Measurements from ENCODE around the gene RNF215. TPM values are rescaled to one million over a fixed set of nuclear protein-coding genes. Genes with fewer than 3 reads are reported as not detected.

RNF215 gene
- total and polyA plus RNA-seq, 2 of the 13 experiments (the other 11 are each of a cell fraction or from before 2014, with no cell fraction given): 5.3 to 6.1 TPM

DNA sequence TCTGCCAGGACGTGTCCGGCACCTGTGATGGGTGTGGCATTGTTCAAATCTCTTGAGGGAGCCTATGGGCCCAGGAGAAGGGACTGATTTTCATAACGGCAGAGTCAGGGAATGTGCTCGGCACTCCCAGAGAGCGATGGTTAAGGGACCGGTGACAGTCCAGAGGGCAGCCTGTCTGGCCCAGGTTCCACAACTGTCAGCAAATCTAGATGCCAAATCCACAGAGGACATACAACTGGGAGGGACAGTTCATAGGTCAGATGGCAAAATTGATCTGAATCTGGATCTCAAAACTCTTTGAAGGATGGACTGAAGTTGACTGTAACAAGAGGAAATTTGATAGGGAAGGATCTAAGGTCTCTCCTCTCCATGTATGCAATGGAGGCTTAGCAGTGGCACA, 17.1 kb upstream of the RNF215 start (continued):
- TF ChIP-seq, protein P1, sequence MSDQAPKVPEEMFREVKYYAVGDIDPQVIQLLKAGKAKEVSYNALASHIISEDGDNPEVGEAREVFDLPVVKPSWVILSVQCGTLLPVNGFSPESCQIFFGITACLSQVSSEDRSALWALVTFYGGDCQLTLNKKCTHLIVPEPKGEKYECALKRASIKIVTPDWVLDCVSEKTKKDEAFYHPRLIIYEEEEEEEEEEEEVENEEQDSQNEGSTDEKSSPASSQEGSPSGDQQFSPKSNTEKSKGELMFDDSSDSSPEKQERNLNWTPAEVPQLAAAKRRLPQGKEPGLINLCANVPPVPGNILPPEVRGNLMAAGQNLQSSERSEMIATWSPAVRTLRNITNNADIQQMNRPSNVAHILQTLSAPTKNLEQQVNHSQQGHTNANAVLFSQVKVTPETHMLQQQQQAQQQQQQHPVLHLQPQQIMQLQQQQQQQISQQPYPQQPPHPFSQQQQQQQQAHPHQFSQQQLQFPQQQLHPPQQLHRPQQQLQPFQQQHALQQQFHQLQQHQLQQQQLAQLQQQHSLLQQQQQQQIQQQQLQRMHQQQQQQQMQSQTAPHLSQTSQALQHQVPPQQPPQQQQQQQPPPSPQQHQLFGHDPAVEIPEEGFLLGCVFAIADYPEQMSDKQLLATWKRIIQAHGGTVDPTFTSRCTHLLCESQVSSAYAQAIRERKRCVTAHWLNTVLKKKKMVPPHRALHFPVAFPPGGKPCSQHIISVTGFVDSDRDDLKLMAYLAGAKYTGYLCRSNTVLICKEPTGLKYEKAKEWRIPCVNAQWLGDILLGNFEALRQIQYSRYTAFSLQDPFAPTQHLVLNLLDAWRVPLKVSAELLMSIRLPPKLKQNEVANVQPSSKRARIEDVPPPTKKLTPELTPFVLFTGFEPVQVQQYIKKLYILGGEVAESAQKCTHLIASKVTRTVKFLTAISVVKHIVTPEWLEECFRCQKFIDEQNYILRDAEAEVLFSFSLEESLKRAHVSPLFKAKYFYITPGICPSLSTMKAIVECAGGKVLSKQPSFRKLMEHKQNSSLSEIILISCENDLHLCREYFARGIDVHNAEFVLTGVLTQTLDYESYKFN (CRISPR knock-in tag; conservative IDR thresholded peaks at IDR 0.05): peak; percentile 77
- TF ChIP-seq CBFB (CRISPR knock-in tag; IDR thresholded peaks at IDR 0.05): no peak
- TF ChIP-seq, protein P2, sequence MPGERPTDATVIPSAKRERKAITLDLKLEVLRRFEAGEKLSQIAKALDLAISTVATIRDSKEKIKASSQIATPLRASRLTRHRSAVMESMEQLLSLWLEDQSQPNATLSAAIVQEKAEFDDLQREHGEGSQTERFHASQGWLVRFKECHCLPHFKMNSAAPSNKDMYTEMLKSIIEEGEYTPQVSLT (CRISPR knock-in tag; IDR thresholded peaks at IDR 0.05; ENCODE audit: borderline replicate concordance, low read depth): no peak
- no peak for TF ChIP-seq KAT8 (CRISPR knock-in tag; IDR thresholded peaks at IDR 0.05)
- TF ChIP-seq, protein P3, sequence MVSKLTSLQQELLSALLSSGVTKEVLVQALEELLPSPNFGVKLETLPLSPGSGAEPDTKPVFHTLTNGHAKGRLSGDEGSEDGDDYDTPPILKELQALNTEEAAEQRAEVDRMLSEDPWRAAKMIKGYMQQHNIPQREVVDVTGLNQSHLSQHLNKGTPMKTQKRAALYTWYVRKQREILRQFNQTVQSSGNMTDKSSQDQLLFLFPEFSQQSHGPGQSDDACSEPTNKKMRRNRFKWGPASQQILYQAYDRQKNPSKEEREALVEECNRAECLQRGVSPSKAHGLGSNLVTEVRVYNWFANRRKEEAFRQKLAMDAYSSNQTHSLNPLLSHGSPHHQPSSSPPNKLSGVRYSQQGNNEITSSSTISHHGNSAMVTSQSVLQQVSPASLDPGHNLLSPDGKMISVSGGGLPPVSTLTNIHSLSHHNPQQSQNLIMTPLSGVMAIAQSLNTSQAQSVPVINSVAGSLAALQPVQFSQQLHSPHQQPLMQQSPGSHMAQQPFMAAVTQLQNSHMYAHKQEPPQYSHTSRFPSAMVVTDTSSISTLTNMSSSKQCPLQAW (CRISPR knock-in tag; IDR thresholded peaks at IDR 0.05): no peak
- TF ChIP-seq RFXAP (CRISPR knock-in tag; IDR thresholded peaks at IDR 0.05; ENCODE audit: borderline replicate concordance): no peak
- 0 out of 2 replicates have a peak, but pooled peaks have one; percentile 20 for TF ChIP-seq ZMYM4 (CRISPR knock-in tag; IDR thresholded peaks at IDR 0.05)
- no peak for TF ChIP-seq HIVEP1 (CRISPR knock-in tag; IDR thresholded peaks at IDR 0.05)
- TF ChIP-seq, protein P4, sequence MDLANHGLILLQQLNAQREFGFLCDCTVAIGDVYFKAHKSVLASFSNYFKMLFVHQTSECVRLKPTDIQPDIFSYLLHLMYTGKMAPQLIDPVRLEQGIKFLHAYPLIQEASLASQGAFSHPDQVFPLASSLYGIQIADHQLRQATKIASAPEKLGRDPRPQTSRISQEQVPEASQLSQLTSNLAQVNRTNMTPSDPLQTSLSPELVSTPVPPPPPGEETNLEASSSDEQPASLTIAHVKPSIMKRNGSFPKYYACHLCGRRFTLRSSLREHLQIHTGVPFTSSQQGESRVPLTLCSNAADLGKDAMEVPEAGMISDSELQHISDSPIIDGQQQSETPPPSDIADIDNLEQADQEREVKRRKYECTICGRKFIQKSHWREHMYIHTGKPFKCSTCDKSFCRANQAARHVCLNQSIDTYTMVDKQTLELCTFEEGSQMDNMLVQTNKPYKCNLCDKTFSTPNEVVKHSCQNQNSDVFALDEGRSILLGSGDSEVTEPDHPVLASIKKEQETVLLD (CRISPR knock-in tag; IDR thresholded peaks at IDR 0.05; ENCODE audit: low read depth): no peak
- TF ChIP-seq NFATC3 (CRISPR knock-in tag; IDR thresholded peaks at IDR 0.05): no peak
- TF ChIP-seq IRF2 (CRISPR knock-in tag; IDR thresholded peaks at IDR 0.05): no peak
- TF ChIP-seq, protein P5, sequence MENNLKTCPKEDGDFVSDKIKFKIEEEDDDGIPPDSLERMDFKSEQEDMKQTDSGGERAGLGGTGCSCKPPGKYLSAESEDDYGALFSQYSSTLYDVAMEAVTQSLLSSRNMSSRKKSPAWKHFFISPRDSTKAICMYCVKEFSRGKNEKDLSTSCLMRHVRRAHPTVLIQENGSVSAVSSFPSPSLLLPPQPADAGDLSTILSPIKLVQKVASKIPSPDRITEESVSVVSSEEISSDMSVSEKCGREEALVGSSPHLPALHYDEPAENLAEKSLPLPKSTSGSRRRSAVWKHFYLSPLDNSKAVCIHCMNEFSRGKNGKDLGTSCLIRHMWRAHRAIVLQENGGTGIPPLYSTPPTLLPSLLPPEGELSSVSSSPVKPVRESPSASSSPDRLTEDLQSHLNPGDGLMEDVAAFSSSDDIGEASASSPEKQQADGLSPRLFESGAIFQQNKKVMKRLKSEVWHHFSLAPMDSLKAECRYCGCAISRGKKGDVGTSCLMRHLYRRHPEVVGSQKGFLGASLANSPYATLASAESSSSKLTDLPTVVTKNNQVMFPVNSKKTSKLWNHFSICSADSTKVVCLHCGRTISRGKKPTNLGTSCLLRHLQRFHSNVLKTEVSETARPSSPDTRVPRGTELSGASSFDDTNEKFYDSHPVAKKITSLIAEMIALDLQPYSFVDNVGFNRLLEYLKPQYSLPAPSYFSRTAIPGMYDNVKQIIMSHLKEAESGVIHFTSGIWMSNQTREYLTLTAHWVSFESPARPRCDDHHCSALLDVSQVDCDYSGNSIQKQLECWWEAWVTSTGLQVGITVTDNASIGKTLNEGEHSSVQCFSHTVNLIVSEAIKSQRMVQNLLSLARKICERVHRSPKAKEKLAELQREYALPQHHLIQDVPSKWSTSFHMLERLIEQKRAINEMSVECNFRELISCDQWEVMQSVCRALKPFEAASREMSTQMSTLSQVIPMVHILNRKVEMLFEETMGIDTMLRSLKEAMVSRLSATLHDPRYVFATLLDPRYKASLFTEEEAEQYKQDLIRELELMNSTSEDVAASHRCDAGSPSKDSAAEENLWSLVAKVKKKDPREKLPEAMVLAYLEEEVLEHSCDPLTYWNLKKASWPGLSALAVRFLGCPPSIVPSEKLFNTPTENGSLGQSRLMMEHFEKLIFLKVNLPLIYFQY (CRISPR knock-in tag; IDR thresholded peaks at IDR 0.05; ENCODE audit: borderline replicate concordance): no peak
- peak; percentile 43; the same call in 1 of the 2 replicates for TF ChIP-seq ESRRA (CRISPR knock-in tag; IDR thresholded peaks at IDR 0.05; ENCODE audit: low read depth)
- TF ChIP-seq, protein P6, sequence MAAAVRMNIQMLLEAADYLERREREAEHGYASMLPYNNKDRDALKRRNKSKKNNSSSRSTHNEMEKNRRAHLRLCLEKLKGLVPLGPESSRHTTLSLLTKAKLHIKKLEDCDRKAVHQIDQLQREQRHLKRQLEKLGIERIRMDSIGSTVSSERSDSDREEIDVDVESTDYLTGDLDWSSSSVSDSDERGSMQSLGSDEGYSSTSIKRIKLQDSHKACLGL (CRISPR knock-in tag; IDR thresholded peaks at IDR 0.05): no peak
- TF ChIP-seq ZNF768 (CRISPR knock-in tag; IDR thresholded peaks at IDR 0.05): no peak
- TF ChIP-seq, protein P7, sequence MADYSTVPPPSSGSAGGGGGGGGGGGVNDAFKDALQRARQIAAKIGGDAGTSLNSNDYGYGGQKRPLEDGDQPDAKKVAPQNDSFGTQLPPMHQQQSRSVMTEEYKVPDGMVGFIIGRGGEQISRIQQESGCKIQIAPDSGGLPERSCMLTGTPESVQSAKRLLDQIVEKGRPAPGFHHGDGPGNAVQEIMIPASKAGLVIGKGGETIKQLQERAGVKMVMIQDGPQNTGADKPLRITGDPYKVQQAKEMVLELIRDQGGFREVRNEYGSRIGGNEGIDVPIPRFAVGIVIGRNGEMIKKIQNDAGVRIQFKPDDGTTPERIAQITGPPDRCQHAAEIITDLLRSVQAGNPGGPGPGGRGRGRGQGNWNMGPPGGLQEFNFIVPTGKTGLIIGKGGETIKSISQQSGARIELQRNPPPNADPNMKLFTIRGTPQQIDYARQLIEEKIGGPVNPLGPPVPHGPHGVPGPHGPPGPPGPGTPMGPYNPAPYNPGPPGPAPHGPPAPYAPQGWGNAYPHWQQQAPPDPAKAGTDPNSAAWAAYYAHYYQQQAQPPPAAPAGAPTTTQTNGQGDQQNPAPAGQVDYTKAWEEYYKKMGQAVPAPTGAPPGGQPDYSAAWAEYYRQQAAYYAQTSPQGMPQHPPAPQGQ (CRISPR knock-in tag; IDR thresholded peaks at IDR 0.05; ENCODE audit: borderline replicate concordance): no peak
